ENCODE data around the gene TMEM95. TPM values are rescaled to one million over a fixed set of nuclear protein-coding genes. Genes with fewer than 3 reads are reported as not detected.
A peak's percentile ranks its signal among the peaks of the same experiment; 100 is the strongest.

Gene TMEM95
- total and polyA plus RNA-seq, 10 of the 15 experiments (the other 5 are each of a cell fraction or from before 2014, with no cell fraction given): 0.05 to 0.28 TPM; not detected in 8

DNA sequence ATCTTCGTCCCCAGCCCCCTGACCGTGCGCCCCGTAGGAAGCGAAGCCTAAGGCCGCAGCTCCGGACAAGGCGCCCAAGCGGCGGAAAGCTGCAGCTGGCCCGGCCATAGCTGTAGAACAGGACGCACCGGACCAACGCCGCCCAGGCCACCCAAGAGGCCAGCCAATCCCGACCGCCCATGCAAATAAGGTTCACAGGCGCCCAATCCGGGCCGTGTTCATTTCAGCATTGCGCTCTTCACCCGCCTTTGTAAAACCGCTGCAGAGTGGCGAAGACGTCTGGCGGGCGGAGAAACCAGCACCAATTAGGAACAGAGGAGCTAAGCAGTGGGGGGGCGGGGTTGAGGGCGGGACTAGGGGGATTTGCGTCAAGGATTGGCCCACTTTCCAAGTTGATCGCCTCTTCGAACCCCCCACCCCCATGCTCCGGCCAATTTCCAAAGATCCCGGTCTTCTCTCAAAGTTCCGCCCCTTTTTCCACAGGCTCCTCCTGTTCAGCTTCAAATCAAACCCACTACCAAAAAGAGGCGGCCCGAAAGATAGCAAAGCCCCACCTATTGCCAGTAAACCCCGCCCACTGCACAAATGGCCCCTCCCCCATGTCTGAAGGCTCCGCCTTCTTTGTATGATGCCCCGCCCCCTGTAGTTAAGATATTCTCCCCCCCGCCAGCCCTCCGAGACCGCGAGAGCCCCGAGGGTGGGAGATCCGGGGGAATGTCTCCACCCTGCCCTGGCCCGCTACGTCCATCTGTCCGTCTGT lies 49.2 kb downstream of the TMEM95 start, which contains the start of gene TMEM256:
Gene TMEM256 (minus strand): TSS at position 121 of the 760 bp plus-strand sequence. CDS start 13 bp downstream, at position 108.
- under 1% methylated on average over 46 of the region's 49 CpGs for WGBS (ENCODE audit: insufficient coverage, insufficient replicate concordance, low lambda C conversion rate, missing lambda C conversion rate)
- Histone ChIP-seq H3K27ac (ENCODE audit: control insufficient read depth, insufficient read depth) (peak within 1 kb of the TSS; percentile 80), H3K4me1 (ENCODE audit: control insufficient read depth, insufficient read depth, low read length) (peaks cover 3% of the 10 kb centered on the region; the same call in 1 of the 2 replicates), H4K20me1 (ENCODE audit: control insufficient read depth, insufficient read depth) (no peaks in the 10 kb centered on the region), H3K27me3 (replicated peaks in 1 of 2; ENCODE audit: control insufficient read depth in 2 of 2, insufficient read depth in 2 of 2, low read length in 1 of 2) (peaks cover 0 to 6% of the 10 kb centered on the region in 2 experiments; a peak in 2 of 4 replicates), H3K79me2 (ENCODE audit: control insufficient read depth, insufficient read depth, low read length) (peaks cover 2% of the 10 kb centered on the region), H2AFZ (ENCODE audit: control insufficient read depth, low read depth, low read length) (peak within 1 kb of the TSS; percentile 96), H3K4me3 (peak within 1 kb of the TSS; percentile 85), H3K9ac (ENCODE audit: control insufficient read depth, insufficient read depth, low read length) (peak within 1 kb of the TSS; percentile 87), H3K36me3 (ENCODE audit: control insufficient read depth in 2 of 2, insufficient read depth in 2 of 2, low read length in 1 of 2) (no peaks in the 10 kb centered on the region), H3K9me3 (replicated peaks; ENCODE audit: control insufficient read depth, insufficient read depth, low read length) (no peaks in the 10 kb centered on the region), H3K4me2 (ENCODE audit: control insufficient read depth, insufficient read depth) (peak within 1 kb of the TSS; percentile 72)
- in situ Hi-C loops (cut with MboI) (no loop called here), intact Hi-C loops (cut with micrococcal nuclease; ENCODE audit: unreplicated experiment) (loop anchor here (5.0 kb wide), 1 partner anchor 33 kb away; the partner anchor contains the start of genes FGF11 and TMEM102)
- ChIA-PET RAD21 (ENCODE audit: unreplicated experiment) (interaction anchor here (0.6 to 2.2 kb wide), 12 partner anchors 9 to 818 kb away, joined by 3 to 13 read pairs (median 4); partner anchors contain the start of genes ACADVL, ACAP1, PLSCR3 and TMEM102), POLR2A (interaction anchor here (0.5 to 2.7 kb wide), 20 partner anchors 9 to 1031 kb away, joined by 3 to 23 read pairs (median 4); partner anchors contain the start of genes ACAP1, CD68, FGF11 and NEURL4), SMC1A (ENCODE audit: uncharacterized antibody, unreplicated experiment) (interaction anchor here (0.8 to 2.2 kb wide), 7 partner anchors 30 to 283 kb away, joined by 3 to 8 read pairs (median 3); partner anchors contain the start of genes SAT2, TMEM102 and TP53), CTCF (interaction anchor here (0.6 to 2.1 kb wide), 5 partner anchors 31 to 122 kb away, joined by 3 to 8 read pairs (median 4); partner anchors contain the start of genes ACAP1 and TMEM102)
- BruUV-seq (replicated peaks): no TSS peak
- DNase-seq (ENCODE audit: low read depth, low spot score) (peak; percentile 92), ATAC-seq (peak; percentile 99), FAIRE-seq (peak; percentile 97)
- TF ChIP-seq EZH2 (IDR thresholded peaks at IDR 0.05; ENCODE audit: borderline replicate concordance, control insufficient read depth, low read depth, low read length) (no peak), JUND (IDR thresholded peaks at IDR 0.05; ENCODE audit: low read depth, low read length) (no peak), HSF1 (IDR thresholded peaks at IDR 0.05; ENCODE audit: low read depth, low read length) (no peak), E2F8 (IDR thresholded peaks at IDR 0.05; ENCODE audit: low read depth, partially characterized antibody) (no peak), DPF2 (IDR thresholded peaks at IDR 0.05) (no peak), ZNF687 (IDR thresholded peaks at IDR 0.05) (peak; percentile 35; the same call in 1 of the 2 replicates), HCFC1 (IDR thresholded peaks at IDR 0.05; ENCODE audit: low read length) (peak; percentile 54), E2F4 (IDR thresholded peaks at IDR 0.05; ENCODE audit: low read depth, low read length) (no peak), TBL1XR1 (IDR thresholded peaks at IDR 0.05; ENCODE audit: low read depth, low read length) (no peak; the same call in 1 of the 2 replicates), NBN (IDR thresholded peaks at IDR 0.05) (peak; percentile 66; the same call in 1 of the 2 replicates), RAD51 (IDR thresholded peaks at IDR 0.05) (no peak), NFXL1 (IDR thresholded peaks at IDR 0.05; ENCODE audit: borderline replicate concordance) (no peak)

Data from GM12878 (cell line).